Fibroblast of skin of right quadriceps (primary cell): ENCODE results near the gene SCN8A.
"Not testable (repeated sequence)": the region's sequence is repeated elsewhere in the genome, so short reads cannot be mapped to it uniquely, and the experiment has no call there.

Source experiments
- DNase-seq: peaks from one replicate; pipeline ENCODE4 v3.0.0-alpha.2; 2013

The SCN8A gene

DNA sequence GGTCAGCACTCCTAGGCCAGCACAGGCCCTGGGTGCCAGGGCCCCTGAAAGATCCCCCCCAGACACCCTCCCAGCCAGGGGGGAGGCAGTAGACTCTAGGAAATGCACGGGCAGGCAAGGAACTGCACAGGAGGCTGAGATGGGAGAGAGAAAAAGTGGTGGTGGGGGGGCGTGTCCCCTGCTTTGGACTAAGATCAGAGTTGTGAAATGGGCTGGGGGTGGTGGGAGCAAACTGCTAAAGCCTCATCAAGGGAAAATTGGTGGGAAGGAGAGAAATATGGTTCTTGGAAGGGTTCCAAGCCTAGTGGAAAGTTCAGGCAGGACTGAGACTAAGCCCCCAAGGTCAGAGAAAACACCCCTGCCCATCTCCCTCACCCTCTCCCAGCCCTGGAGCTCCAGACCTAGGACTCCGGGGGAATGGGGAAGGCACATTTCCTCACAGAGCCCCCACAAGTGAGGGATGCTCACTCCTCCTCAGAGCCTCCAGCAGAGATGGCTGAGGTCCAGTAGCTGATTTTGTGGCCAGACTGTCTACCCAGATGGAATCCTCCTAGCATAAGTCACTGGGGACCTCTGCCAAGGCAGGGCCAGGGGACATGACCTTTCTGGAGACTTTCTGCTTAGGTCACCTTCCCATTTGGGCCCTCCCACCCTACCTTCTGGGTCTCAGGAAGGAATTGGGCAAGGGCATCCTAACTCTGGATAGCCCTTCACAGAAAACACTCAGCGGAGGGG, 227.7 kb downstream of the SCN8A start:
- DNase-seq = peak; percentile 87

- no peak for DNase-seq
These were observed 228.9 kb downstream of the SCN8A start for GRCh38 chr12:51819736-51820525.

DNA sequence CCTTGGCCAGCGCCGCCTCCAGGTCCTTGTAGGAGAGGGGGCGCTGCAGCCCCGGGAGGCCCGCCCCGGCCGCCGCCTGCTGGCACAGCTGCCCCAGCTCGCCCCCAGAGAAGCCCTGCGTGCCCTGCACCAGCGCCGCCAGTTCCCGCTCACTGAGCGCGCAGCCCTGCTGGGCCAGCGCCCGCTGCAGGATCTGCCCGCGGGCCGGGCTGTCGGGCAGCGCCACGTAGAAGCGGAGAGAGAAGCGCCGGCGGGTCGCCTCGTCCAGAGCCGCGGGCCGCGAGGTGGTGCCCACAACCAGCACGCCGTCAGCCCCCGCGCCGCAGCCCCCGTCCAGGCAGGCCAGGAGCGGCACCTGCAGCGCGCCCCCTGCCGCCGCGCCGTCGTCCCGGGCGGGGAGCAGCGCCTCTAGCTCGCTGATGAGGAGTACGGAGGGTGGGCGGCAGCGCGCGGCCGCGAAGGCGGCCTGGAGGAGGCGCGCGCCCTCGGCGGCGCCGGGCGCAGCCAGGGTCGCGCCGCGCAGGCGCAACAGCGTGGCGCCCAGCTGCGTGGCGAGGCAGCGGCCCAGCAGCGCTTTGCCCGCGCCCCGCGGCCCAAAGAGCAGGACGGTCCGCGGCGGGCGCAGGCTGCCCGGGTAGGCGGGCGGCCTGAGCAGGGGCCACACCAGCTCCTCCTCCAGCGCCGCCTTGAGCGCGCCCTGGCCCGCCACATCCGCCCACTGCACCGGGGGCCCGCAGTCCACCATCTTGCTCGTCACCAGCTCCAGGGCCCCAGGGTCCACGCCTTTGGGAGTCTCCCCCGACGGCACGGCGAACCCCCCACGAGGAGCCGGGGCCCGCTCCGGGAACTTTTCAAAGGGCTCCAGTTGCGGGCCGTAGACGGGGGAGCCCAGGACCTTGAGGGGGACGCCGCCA, 229.8 kb downstream of the SCN8A start:
- peak; percentile 75 for DNase-seq

- DNase-seq = no peak
These were observed 230.6 kb downstream of the SCN8A start for GRCh38 chr12:51821440-51822260.

DNA sequence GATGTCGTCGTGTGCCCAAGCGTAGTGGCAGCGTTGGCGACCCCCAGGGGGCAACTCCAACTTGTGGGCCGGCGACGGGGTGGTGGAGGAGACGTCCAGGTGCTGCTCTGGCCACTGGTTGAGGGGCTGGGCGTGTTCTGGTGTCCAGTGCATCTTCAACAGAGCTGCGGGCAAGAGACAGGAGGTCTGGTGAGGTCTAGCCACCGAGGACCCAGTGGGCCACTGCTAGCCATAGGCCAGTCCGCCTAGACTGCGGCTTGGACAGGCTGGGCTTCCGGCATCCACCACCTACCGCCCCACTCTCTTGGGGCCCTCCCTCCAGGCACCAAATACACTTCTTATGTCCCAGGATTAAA, 231.2 kb downstream of the SCN8A start:
- DNase-seq = no peak

DNA sequence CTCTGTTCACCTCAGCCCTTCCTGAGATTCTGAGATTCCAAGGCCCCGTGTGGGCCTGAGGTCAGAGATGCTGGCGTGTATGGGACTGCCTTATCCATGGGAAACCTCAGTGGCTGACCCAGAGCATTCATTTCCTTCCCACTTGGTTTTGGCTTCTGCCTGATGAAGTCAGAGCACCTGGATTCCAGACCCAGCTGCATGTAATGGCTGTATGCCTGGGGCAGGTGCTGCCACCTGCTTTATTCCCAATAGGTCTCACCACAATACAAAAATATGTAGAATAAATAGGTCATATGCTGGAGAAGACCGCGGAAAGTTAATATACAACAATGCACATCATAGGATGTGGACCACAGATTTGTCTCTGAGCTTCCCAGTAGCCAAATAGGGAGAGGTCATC, 231.9 kb downstream of the SCN8A start:
- no peak for DNase-seq

GRCh38 chr12:51823875-51824565, 233.0 kb downstream of the SCN8A start:
- DNase-seq = peak; percentile 66

GRCh38 chr12:51825216-51825615, 234.2 kb downstream of the SCN8A start:
- DNase-seq = no peak

- no peak for DNase-seq
These were observed 235.8 kb downstream of the SCN8A start for GRCh38 chr12:51826881-51827280.

- DNase-seq = peak; percentile 28
These were observed 237.1 kb downstream of the SCN8A start for GRCh38 chr12:51827925-51828818.

DNA sequence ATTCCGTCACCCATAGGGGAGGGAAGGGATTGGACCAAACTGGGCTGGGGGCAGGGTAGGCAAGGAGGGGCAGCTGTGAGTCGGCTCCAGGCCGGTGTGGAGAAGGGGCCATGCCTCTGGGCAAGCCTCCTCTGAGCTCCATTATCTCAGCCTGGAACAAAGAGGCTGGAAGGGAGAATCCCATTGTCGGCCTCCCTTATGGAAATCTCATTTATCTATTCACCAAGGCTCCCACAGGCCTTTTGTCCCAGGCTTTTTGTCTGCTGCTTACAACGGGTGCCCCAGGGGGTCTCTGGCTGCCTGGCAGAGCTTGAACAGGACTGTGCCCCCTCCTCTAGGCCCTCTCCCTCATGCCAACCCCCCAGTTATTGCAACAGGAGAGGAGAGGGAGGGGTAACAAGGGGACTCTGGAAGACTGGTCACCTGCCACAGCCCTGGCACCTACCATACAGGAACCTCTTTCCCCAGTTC, 238.0 kb downstream of the SCN8A start:
- no peak for DNase-seq

GRCh38 chr12:51829641-51830040, 238.6 kb downstream of the SCN8A start:
- no peak for DNase-seq

DNA sequence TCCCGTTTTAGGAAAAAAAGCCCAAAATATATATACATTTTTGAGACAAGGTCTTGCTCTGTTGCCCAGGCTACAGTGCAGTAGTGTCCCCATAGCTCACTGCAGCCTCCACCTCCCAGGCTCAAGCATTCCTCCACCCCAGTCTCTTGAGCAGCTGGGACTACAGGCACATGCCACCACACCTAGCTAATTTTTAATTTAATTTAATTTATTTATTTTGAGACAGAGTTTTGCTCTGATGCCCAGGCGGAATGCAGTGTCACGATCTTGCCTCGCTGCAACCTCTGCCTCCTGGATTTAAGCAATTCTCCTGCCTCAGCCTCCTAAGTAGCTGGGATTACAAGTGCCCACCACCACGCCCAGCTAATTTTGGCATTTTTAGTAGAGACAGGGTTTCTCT, 240.8 kb downstream of the SCN8A start:
- not testable (repeated sequence) for DNase-seq

- no peak for DNase-seq
These were observed 241.5 kb downstream of the SCN8A start for GRCh38 chr12:51832354-51833107.

DNA sequence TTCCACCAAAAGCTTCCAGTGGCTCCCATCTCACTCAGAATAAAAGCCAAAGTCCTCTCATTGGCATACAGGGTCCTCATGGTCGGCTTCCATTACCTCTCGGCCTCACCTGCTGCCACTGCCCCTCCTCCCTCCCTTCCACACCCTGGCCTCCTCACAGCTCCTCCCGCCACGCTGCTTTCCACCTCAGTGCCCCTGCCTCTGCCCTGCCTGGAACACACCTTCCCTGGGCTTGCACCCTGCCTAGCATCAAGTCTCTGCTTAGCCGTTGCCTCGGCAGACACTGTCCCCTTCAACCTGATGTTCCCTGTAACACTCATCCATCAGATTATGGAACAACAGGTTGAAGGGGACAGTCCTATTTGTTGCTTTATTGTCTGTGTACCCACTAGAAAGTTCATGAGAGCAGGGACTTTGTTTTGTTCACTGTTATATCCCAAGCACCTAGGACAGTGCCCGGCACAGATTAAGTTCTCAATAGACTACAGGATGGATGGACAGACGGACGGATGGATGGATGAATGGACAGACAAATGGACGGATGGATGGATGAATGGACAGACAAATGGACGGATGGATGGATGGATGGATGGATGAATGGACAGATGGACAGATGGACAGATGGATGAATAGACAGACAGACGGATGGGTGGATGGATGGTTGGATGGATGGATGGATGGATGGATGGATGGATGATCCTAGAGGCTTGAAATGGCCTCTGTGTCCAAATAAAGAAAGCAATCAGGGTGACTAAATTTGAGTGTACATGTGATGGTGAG, 242.6 kb downstream of the SCN8A start:
- DNase-seq = no peak

GRCh38 chr12:51834411-51834810, 243.4 kb downstream of the SCN8A start:
- DNase-seq = no peak

- no peak for DNase-seq
These were observed 245.2 kb downstream of the SCN8A start for GRCh38 chr12:51836041-51836826.

- DNase-seq = no peak
These were observed 245.8 kb downstream of the SCN8A start for GRCh38 chr12:51836827-51837173.
